ENCODE measurements around the gene REPS1. TPM values are rescaled to one million over a fixed set of nuclear protein-coding genes. Genes with fewer than 3 reads are reported as not detected.

REPS1 gene
- polyA plus RNA-seq, 1 of the 3 experiments (the other 2 are of a cell fraction): 26.2 TPM

- no peak for DNase-seq
- Histone ChIP-seq H3K27me3 (ENCODE audit: insufficient read depth) (no peaks in the 10 kb centered on the region), H4K20me1 (ENCODE audit: insufficient read depth) (no peaks in the 10 kb centered on the region), H3K79me2 (ENCODE audit: insufficient read depth) (no peaks in the 10 kb centered on the region), H3K9ac (no peak overlapping the region), H3K9me2 (no peaks in the 10 kb centered on the region), H3K27ac (ENCODE audit: low read depth in 2 of 2, low read length in 1 of 2) (no peak overlapping the region), H3F3A (replicated peaks; ENCODE audit: insufficient read depth) (no peaks in the 10 kb centered on the region), H2AFZ (ENCODE audit: low read depth) (no peak overlapping the region), H3K36me3 (replicated peaks in 1 of 2; ENCODE audit: control insufficient read depth in 1 of 2, insufficient read depth in 2 of 2, low read length in 1 of 2) (peaks cover 46 to 58% of the 10 kb centered on the region in 2 experiments), H3K9me3 (no peaks in the 10 kb centered on the region), H3K4me3 (ENCODE audit: low read depth in 2 of 2, low read length in 1 of 2) (no peak overlapping the region), H3K4me1 (ENCODE audit: control insufficient read depth in 1 of 2, insufficient read depth in 2 of 2, low read depth in 1 of 2, low read length in 1 of 2) (no peaks in the 10 kb centered on the region), H3K4me2 (no peak overlapping the region)
- ChIA-PET CTCF (interaction anchor here (1.1 kb wide), 1 partner anchor 9 kb away, joined by 3 read pairs; no protein-coding TSS in a partner anchor), POLR2A (no interaction called here)
- no peak for TF ChIP-seq REST (IDR thresholded peaks at IDR 0.05; ENCODE audit: low read depth, low read length)
- no peak for TF ChIP-seq USF2 (IDR thresholded peaks at IDR 0.05; ENCODE audit: borderline replicate concordance, low read depth, low read length)
- TF ChIP-seq SMC3 (IDR thresholded peaks at IDR 0.05; ENCODE audit: low read depth, low read length): no peak
- no peak for TF ChIP-seq RXRA (IDR thresholded peaks at IDR 0.05; ENCODE audit: borderline replicate concordance, low read depth)
- TF ChIP-seq RCOR1 (IDR thresholded peaks at IDR 0.05; ENCODE audit: low read length): no peak
- no peak for TF ChIP-seq ELF1 (IDR thresholded peaks at IDR 0.05)
- TF ChIP-seq CHD2 (IDR thresholded peaks at IDR 0.05; ENCODE audit: low read length, partially characterized antibody): no peak
- TF ChIP-seq EZH2phosphoT487 (IDR thresholded peaks at IDR 0.05; ENCODE audit: borderline replicate concordance, low read depth): no peak
- no CpG with 5 or more reads among the region's 3 CpGs for WGBS (ENCODE audit: low lambda C conversion rate)
These were observed 75.7 kb downstream of the REPS1 start for GRCh38 chr6:138912308-138912707.

- no peaks in the 10 kb centered on the region for H3F3A ChIP-seq (replicated peaks; ENCODE audit: insufficient read depth)
- no peak overlapping the region for H2AFZ ChIP-seq (ENCODE audit: low read depth)
- H3K4me1 ChIP-seq (ENCODE audit: control insufficient read depth in 1 of 2, insufficient read depth in 2 of 2, low read depth in 1 of 2, low read length in 1 of 2): no peaks in the 10 kb centered on the region
- H3K4me3 ChIP-seq (ENCODE audit: low read depth in 2 of 2, low read length in 1 of 2): no peak overlapping the region
- H3K36me3 ChIP-seq (replicated peaks in 1 of 2; ENCODE audit: control insufficient read depth in 1 of 2, insufficient read depth in 2 of 2, low read length in 1 of 2): peaks cover 53 to 63% of the 10 kb centered on the region in 2 experiments
- TF ChIP-seq CHD2 (IDR thresholded peaks at IDR 0.05; ENCODE audit: low read length, partially characterized antibody) (no peak), ELF1 (IDR thresholded peaks at IDR 0.05) (no peak), SIN3A (IDR thresholded peaks at IDR 0.05; ENCODE audit: borderline replicate concordance, low read depth, low read length) (no peak), PBX3 (IDR thresholded peaks at IDR 0.05) (no peak), NRF1 (IDR thresholded peaks at IDR 0.05; ENCODE audit: low read depth, low read length) (no peak), REST (IDR thresholded peaks at IDR 0.05; ENCODE audit: low read depth, low read length) (no peak), MXI1 (IDR thresholded peaks at IDR 0.05; ENCODE audit: low read depth, low read length) (no peak), NFIC (IDR thresholded peaks at IDR 0.05; ENCODE audit: borderline replicate concordance) (no peak), POLR2AphosphoS5 (IDR thresholded peaks at IDR 0.05; ENCODE audit: low read depth, low read length) (no peak), RXRA (IDR thresholded peaks at IDR 0.05; ENCODE audit: borderline replicate concordance, low read depth) (no peak), GATA2 (CRISPR knock-in tag; IDR thresholded peaks at IDR 0.05) (no peak), EP300 (IDR thresholded peaks at IDR 0.05; ENCODE audit: borderline replicate concordance in 1 of 2, low read depth in 1 of 2, low read length in 1 of 2) (no peak), TAF1 (IDR thresholded peaks at IDR 0.05; ENCODE audit: borderline replicate concordance, low read depth, low read length) (no peak), FOSL2 (IDR thresholded peaks at IDR 0.05; ENCODE audit: borderline replicate concordance, low read depth) (no peak)
- H3K27me3 ChIP-seq (ENCODE audit: insufficient read depth): no peaks in the 10 kb centered on the region
- DNase-seq: no peak
- H3K9ac ChIP-seq: no peak overlapping the region
- no peak overlapping the region for H3K4me2 ChIP-seq
- WGBS (ENCODE audit: low lambda C conversion rate): 100% methylated on average over 1 of the region's 1 CpG
- no peak overlapping the region for H3K27ac ChIP-seq (ENCODE audit: low read depth in 2 of 2, low read length in 1 of 2)
- ChIA-PET POLR2A (no interaction called here), CTCF (no interaction called here)
- H3K79me2 ChIP-seq (ENCODE audit: insufficient read depth): no peaks in the 10 kb centered on the region
- H3K9me2 ChIP-seq: no peaks in the 10 kb centered on the region
- no peaks in the 10 kb centered on the region for H3K9me3 ChIP-seq
- H4K20me1 ChIP-seq (ENCODE audit: insufficient read depth): no peaks in the 10 kb centered on the region
These were observed 78.1 kb downstream of the REPS1 start for GRCh38 chr6:138909975-138910374.
